ENCODE measurements around the gene RAD50.

RAD50 gene

DNA sequence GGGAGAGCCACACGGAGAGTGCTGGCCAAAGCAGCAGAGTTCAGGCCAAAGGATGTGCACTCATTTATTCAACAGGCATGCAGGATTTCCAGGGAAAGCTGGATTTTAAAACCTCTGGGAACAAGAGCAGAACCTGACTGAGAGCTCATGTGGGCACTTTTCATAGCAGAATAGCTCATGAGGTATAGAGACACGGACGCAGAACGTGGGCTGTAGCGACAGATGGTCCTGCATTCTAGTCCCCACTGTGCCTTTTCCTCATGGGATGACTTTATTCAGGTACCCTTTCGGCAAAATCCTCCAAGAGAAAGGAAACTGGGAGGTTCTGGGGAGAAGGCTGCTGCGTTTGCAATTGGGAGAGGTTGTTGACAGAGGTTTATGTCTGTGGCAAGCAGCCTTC, 122.4 kb downstream of the RAD50 start:
- H3K4me3 ChIP-seq (ENCODE audit: low read length), result no peak overlapping the region
- TF ChIP-seq, protein P1, sequence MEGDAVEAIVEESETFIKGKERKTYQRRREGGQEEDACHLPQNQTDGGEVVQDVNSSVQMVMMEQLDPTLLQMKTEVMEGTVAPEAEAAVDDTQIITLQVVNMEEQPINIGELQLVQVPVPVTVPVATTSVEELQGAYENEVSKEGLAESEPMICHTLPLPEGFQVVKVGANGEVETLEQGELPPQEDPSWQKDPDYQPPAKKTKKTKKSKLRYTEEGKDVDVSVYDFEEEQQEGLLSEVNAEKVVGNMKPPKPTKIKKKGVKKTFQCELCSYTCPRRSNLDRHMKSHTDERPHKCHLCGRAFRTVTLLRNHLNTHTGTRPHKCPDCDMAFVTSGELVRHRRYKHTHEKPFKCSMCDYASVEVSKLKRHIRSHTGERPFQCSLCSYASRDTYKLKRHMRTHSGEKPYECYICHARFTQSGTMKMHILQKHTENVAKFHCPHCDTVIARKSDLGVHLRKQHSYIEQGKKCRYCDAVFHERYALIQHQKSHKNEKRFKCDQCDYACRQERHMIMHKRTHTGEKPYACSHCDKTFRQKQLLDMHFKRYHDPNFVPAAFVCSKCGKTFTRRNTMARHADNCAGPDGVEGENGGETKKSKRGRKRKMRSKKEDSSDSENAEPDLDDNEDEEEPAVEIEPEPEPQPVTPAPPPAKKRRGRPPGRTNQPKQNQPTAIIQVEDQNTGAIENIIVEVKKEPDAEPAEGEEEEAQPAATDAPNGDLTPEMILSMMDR (conservative IDR thresholded peaks at IDR 0.05; ENCODE audit: low read length), result no peak
- no peak for DNase-seq (ENCODE audit: low read depth)

DNA sequence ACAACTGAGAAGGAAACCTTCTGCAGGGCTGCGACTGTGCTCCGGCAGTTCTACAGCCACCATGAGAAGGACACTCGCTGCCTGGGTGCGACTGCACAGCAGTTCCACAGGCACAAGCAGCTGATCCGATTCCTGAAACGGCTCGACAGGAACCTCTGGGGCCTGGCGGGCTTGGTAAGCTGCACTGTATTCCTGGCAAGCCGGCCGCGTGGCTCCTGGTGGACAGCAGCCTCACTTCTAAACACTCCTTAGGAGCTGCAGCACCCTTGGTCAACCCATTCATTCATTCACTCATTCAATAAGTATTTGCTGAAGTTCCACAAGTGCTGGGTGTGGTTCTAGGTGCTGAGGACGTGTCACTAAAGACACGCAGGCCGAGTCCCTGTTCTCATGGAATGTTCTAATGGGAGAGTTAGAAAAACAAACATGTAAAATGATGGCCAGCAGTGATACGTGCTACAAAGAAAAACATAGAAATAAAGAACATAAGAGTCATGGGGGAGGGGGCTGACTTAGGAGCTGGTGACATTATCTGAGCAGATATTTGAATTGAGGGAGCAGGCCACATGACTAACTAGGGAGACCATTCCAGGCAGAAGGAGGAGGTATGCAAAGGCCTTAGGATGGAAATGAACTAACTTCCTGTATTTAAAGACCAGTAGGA, 123.1 kb downstream of the RAD50 start:
- H3K4me3 ChIP-seq (ENCODE audit: low read length), result no peak overlapping the region
- TF ChIP-seq, protein P1 (conservative IDR thresholded peaks at IDR 0.05; ENCODE audit: low read length), result no peak
- no peak for DNase-seq (ENCODE audit: low read depth)

DNA sequence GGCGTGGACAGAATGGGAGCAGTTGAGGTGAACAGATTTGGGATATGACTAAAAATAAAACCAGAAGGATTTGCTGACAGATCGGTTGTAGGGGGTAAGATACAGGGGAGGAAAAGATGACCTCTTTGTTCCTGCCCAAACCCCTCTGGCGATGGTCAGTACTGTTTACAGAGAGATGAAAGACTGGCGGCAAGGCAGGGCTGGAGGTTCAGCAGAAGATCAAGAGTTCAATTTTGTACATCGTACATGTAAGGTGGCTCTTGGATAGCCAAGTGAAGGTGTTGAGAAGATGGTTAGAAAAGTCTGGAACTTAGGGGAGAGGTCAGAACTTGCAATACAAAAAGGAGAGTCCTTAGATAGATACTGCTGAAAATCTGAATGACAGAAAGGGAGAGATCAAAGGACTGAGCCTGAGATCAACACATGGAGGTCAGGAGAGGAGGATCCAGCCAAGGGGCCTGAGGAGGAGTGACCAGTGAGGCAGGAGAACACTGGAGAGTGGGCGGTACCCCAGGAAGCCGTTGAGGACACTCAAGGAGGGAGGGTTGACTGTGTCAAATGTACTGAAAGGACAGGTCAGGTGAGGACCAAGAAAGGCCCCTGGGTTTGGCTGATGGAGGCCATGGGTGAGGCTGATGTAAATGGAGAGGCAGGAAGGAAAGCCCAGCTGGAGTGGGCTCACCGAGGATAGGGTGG, 124.2 kb downstream of the RAD50 start:
- no peak overlapping the region for H3K4me3 ChIP-seq (ENCODE audit: low read length)
- TF ChIP-seq, protein P1 (conservative IDR thresholded peaks at IDR 0.05; ENCODE audit: low read length), result no peak

DNA sequence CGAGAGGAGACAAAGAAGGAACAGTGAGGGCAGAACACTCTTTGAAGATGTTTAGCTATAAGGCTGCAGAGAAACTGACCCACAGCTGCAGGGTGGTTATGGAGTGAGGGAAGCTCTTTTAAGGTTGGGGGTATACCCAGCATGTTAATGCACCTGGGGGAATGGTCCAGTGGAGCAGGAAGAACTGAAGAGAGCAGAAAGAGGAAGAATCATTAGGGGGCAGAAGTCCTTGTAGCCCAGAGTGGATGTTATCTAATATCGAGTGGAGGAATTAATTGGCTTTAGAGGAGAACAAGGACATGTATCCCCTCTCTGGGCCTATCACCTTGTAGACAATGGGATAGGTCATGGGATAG, 124.7 kb downstream of the RAD50 start:
- H3K4me3 ChIP-seq (ENCODE audit: low read length), result no peak overlapping the region
- TF ChIP-seq, protein P1 (conservative IDR thresholded peaks at IDR 0.05; ENCODE audit: low read length), result no peak
- DNase-seq (ENCODE audit: low read depth), result no peak

More for the DNA sequence above, 124.2 kb downstream of the RAD50 start:
- no peak for DNase-seq (ENCODE audit: low read depth)

DNA sequence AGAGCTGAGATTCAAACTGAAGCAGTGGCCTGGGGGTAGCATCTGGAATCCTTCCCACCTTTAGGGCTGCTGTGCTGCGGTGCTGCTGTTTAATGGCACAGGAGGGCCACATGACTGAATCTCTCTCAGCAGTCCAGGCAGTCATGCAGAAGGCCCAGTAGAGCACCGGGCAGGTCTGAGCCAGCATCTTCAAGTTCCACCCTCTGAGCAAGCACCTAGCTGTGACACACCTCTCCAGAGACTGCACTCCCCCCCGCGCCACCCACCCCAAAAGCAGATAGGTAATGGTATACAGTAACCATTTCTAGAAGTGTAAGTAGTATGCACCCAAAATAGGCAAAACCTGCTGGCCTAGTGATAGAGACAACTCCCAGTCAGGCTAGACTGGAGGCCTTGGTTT, 125.2 kb downstream of the RAD50 start:
- TF ChIP-seq, protein P1 (conservative IDR thresholded peaks at IDR 0.05; ENCODE audit: low read length), result no peak
- no peak for DNase-seq (ENCODE audit: low read depth)
- H3K4me3 ChIP-seq (ENCODE audit: low read length), result no peak overlapping the region

DNA sequence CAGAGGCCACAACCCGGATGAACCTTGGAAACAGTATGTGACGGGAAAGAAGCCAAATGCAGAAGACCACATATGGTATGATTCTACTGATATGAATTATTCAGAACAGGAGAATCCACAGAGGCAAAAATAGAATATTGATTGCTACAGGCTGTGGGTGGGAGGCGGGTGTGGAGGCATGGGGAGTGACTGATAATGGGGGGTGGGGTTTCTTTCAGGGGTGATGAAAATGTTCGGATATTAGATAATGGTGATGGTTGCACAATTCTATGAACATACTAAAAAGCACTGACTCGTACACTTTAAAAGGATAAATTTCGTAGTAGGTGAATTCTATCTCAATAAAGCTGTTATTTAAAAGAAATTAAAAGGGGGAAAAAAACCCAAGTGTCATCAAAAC, 127.7 kb downstream of the RAD50 start:
- TF ChIP-seq, protein P1 (conservative IDR thresholded peaks at IDR 0.05; ENCODE audit: low read length), result no peak
- no peak for DNase-seq (ENCODE audit: low read depth)
- no peak overlapping the region for H3K4me3 ChIP-seq (ENCODE audit: low read length)

Measured in AG10803 (cell line).